ENCODE measurements around the gene ZNF160.
"Not testable (repeated sequence)": the region's sequence is repeated elsewhere in the genome, so short reads cannot be mapped to it uniquely, and the experiment has no call there.

Gene ZNF160

GRCh38 chr19:53091413-53092254, 11.6 kb downstream of the ZNF160 start:
- no peak for DNase-seq

DNA sequence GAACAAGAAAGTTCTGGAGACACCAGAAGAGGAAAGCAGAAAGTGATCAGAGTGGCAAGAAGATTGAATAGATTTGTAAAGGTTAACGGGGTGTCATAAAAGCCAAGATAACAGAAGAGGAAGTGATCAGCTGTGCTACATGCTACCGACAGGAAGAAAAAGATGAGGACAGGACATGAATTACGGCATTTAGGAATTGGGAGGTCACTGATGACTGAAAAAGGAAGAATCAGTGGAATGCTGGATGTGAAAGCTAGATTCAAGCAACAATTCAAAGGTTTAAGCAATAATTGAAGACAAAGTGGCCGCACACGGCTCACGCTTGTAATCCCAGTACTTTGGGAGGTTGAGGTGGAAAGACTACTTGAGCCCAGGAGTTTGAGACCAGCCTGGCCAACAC, 15.1 kb downstream of the ZNF160 start:
- no peak for DNase-seq

- no peak for DNase-seq
Observed at GRCh38 chr19:53086949-53087348, 16.3 kb downstream of the ZNF160 start.

DNA sequence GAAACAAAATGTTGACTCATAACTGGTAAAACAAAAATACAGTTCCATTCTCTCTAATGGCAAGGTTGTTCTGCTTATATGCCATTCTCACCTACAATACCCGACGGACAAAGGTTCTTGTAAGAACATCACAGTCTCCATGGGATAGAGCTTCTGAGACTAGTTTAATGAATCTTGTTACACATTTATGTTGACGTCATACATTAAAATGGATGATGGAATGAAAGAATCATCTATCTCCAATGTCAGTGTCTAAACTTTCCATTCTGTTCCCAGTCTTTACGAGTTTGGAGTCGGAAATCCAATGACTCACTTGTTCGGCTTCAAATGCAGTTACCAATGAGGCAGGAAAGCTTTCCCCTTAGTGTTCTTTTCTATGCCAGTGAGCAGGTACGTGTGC, 17.7 kb downstream of the ZNF160 start:
- no peak for DNase-seq

GRCh38 chr19:53082929-53083328, 20.3 kb downstream of the ZNF160 start:
- no peak for DNase-seq

DNA sequence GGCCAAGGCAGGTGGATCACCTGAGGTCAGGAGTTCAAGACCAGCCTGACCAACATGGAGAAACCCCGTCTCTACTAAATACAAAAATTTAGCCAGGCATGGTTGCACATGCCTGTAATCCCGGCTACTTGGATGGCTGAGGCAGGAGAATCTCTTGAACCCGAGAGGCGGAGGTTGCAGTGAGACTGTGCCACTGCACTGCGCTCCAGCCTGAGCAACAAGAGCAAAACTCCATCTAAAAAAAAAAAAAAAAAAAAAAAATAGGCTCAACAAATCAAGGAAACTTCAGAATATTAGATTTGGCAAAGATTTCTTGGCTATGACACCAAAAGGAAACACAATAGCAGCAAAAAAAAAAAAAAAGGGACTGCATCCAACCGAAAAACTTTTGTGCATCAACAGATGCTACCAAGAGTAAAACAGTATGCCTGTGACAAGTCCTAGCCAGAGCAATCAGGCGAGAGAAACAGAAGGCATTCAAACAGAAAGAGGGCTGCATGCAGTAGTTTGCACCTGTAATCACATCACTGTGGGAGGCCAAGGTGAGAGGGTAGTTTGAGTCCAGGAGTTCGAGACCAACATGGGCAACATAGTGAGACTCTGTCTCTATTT, 23.8 kb downstream of the ZNF160 start:
- no peak for DNase-seq

DNA sequence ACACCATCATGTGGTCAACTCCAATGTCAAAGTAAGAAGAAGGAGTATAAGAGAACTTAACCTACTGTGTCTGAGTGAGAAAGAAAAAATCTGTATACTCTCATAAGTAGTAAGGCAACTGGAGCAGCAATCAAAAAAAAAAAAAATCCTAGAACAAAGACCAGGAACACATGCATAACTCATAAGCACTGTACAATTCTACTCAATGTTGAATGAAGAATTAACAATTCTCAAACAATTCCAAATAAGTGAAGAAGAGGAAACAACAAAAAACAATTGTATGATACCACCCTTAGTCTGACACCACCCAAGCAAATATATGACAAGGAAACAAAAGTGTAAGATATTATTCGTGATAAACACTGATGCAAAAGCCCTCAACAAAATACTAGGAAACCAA, 24.6 kb downstream of the ZNF160 start:
- no peak for DNase-seq

DNA sequence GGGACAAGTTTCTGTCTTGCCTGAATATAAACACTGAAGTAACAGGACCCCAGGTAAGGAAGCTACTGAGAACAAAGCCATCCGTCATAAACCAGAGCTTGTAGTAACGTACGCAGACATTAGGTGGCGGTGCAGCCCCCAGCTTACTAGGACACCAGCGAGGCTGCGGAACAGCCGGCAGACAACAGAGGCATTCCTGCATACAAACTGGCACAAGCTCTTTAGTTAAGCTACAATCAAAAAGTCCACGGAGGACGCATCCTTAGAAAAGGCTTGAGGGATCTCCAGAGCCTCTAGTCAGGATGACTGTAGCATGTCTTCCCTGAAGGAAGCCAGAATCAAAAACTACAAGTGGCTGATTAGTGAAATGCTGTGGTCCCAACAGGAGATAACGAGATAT, 26.2 kb downstream of the ZNF160 start:
- DNase-seq: no peak

- DNase-seq: no peak
Observed at GRCh38 chr19:53068834-53069233, 34.4 kb downstream of the ZNF160 start.

DNA sequence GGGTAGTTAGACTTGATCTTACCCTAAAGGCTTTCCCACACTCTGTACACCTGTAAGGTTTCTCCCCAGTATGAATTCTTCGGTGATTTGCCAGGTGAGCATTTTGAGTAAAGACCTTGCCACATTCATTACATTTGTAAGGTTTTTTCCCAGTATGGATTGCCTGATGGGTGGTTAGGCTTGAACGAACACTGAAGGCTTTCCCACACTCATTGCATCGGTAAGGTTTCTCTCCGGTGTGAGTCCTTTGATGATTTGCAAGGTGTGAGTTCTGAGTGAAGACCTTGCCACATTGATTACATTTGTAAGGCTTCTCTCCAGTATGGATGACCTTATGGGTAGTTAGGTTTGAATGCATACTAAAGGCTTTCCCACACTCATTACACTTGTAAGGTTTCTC, 35.0 kb downstream of the ZNF160 start:
- DNase-seq: no peak

DNA sequence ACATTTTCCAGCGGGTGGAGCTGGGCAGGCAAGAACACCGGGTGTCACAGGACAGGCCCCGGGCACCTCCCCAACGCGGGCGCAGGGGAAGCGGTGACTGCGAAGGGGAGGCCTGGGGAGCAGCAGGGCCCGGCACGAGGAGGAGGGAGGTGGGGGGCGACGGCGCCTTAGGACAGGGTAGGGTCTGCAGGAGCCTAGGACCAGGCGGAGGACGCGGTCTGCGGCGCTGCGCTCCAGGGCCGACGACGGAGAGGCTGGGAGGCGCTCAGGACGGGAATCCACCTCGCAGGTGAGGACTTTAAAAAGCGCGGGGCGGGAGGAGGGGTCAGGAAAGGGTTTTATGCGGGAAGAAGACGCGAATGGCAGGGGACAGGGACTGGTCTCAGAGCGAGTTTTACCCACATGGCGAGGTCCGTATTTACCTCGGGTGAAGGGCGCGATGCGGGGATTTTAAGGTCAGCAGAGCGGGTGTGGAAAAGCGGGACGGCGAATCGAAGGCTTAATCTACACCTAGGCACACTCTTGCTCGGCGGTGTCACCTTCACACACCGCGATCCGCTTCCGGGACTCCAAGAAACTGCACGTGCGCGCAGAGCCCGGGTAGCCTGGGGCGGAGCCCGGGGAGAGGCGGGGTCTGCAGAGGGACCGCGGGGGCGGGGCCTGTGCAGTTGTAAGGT, 45.2 kb downstream of the ZNF160 start:
- no peak for DNase-seq

DNA sequence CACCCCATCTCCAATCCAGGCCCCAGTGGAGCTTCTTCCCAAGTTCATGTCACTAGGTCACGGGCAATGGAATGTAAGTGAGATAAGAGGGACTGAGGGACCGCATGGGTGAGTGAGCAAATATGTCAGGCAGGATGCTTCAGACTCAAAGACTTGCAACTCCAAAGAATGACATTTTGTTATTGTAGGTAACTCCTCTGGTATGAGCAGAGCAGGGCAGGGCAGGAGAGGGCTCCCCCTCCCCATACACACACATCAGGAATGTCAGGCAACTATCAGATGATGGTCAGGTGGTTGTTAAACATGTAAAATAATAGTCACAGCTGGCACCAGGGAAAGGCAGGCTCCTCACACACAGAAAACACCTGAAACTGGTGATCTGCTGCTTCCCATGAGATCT, 48.1 kb downstream of the ZNF160 start:
- DNase-seq: no peak

DNA sequence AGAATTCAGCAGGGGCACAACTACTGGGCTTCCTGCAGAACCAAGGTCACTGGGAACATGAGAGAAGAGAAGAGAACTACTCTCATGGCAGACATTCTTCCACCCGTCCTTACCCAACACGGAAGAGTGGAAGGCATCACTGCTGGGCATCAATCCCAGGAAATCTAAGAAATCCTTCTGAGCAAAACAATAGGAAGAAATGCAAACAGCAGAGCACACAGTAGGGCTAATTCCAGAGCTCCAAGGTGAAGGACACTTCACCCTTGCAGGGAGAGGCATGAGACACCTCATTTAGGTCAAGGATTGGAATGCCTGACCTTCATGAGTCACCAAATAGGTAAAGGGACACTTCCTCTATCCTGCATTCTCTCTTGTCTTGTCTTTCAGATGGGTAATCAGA, 55.8 kb downstream of the ZNF160 start:
- DNase-seq: no peak

DNA sequence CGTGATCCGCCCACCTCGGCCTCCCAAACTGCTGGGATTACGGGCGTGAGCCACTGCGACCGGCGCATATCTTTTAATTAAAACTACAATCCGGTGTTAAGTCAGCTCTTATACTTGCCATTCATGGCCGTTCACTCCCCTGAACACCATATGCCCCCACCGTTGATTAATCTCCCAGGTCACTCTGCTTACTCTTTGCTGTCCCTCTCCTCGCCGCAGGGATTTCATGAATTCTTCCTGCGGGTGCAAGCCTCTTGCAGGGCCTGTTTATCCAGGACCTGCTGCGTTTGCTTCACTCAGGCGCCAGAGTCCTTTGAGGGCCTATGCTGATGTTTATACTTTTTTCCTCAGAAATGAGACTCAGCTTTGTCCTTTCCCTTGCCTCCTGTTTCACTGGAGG, 57.7 kb downstream of the ZNF160 start:
- no peak for DNase-seq

GRCh38 chr19:53041366-53041765, 61.9 kb downstream of the ZNF160 start:
- DNase-seq: no peak

DNA sequence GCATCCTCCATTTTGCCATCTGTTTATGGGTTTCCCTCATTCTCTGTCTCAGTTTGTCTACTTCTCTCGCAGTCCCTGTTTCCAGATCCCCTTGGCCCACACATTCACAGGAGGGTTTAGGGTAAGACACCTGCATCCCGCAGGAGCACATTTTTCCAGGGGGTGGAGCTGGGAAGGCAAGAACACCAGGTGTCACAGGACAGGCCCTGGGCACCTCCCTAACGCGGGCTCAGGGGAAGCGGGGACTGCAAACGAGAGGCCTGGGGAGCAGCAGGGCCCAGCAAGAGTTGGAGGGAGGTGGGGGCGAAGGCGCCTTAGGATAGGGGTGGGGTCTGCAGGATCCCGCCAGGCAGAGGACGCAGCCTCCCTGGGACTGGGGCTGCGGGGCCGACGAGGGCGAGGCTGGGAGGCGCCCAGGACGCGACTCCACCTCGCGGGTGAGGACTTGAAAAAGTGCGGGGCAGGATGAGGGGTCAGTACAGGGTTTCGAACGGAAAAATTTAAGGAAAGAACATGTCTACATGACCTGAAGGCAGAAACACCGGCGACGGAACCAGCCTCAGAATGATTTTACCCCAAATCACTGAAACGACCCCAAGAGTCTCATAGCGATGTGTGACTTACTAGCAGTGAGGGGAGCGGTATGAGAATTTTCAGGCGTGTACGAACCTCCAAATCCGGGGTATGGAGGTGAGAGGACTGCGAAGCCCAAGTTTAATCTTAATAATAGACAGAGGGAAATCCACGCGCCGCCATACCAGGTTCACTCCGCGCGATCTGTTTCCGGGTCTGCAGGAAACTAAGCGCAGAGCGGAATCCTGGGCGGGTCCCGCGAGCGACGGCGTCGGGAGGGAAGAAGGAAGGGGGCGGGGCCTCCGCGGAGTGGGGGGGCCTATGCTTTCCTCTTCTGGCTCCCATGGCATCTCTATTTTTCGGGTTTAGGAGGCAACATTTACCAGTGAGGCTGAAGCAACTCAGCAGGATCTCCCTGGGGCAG, 65.8 kb downstream of the ZNF160 start:
- no peak for DNase-seq

GRCh38 chr19:53034948-53035675, 68.1 kb downstream of the ZNF160 start:
- no peak for DNase-seq

DNA sequence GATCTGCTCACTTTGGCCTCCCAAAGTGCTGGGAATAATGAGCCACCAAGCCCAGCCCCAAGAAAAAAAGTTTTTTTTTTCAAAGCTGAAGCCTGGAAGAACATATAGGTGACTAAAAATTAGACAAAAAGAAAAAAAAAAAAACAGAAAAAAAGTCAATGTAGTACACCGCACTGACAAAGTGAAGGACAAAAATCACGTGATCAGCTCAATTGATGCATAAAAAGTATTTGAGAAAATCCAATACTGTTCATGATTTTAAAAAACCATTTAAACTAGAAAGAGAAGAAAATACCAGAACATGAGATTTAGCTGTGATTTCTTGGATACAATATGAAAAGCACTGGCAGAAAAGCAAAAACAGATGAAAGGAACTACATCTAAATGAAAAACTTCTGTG, 69.2 kb downstream of the ZNF160 start:
- no peak for DNase-seq

DNA sequence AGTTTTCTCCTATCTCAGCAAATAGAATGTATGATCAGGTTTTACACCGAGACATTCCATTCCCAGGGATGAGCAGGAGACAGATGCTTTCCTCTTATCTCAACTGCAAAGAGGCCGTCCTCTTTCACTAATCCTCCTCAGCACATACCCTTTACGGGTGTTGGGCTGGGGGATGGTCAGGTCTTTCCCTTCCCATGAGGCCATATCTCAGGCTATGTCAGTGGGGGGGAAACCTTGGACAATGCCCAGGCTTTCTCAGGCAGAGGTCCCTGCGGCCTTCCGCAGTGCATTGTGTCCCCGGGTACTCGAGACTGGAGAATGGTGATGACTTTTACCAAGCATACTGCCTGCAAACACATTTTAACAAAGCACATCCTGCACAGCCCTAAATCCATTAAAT, 74.9 kb downstream of the ZNF160 start:
- DNase-seq: not testable (repeated sequence)

GRCh38 chr19:53019684-53020083, 83.5 kb downstream of the ZNF160 start:
- no peak for DNase-seq
